Endothelial cell (in vitro differentiated cells): ENCODE data around the gene CAPSL. TPM values are rescaled to one million over a fixed set of nuclear protein-coding genes. Genes with fewer than 3 reads are reported as not detected.
"Not testable (repeated sequence)": the region's sequence is repeated elsewhere in the genome, so short reads cannot be mapped to it uniquely, and the experiment has no call there.

ENCODE experiments used
- DNase-seq: peaks from one replicate; pipeline ENCODE4 v3.0.0; 2021; ENCODE audit warnings: low spot score
- H3K27ac Mint-ChIP-seq: one replicate; pipeline ENCODE4 v1.8.0; 2021; ENCODE audit warnings: mixed read lengths, inconsistent platforms; ENCODE audit not compliant: unreplicated experiment
- H3K27me3 Mint-ChIP-seq: one replicate; pipeline ENCODE4 v1.8.0; 2021; ENCODE audit warnings: mild to moderate bottlenecking, moderate library complexity, mixed read lengths, inconsistent platforms; ENCODE audit not compliant: unreplicated experiment
- H3K36me3 Mint-ChIP-seq: one replicate; pipeline ENCODE4 v1.8.0; 2021; ENCODE audit warnings: mild to moderate bottlenecking, low read depth, mixed read lengths, inconsistent platforms; ENCODE audit not compliant: unreplicated experiment
- H3K4me1 Mint-ChIP-seq: one replicate; pipeline ENCODE4 v1.8.0; 2021; ENCODE audit warnings: mild to moderate bottlenecking, mixed read lengths, inconsistent platforms; ENCODE audit not compliant: unreplicated experiment
- H3K4me3 Mint-ChIP-seq: one replicate; pipeline ENCODE4 v1.8.0; 2021; ENCODE audit warnings: mild to moderate bottlenecking, mixed read lengths, inconsistent platforms; ENCODE audit not compliant: unreplicated experiment
- H3K9me3 Mint-ChIP-seq: one replicate; pipeline ENCODE4 v1.8.0; 2021; ENCODE audit warnings: mixed read lengths, inconsistent platforms; ENCODE audit not compliant: unreplicated experiment
- total RNA-seq: library from RNA; stranded (reverse); fragmentation: NEBNext Ultra II Directional; extraction: Animal tissue kit (Norgen Biotek cat#: 25700); gene quantifications from one replicate; pipeline ENCODE4 v1.2.1, GENCODE V29; 2021; ENCODE audit not compliant: unreplicated experiment
- TF ChIP-seq, protein P1 (sequence below): fragments of 200-600 bp; sonication (generic); IDR thresholded peaks from one replicate; pipeline ENCODE4 v1.5.0; 2021; ENCODE audit warnings: antibody characterized with exemption; ENCODE audit not compliant: unreplicated experiment

Gene CAPSL
- total RNA-seq, 1 donor from 2014 or later, result not detected

DNA sequence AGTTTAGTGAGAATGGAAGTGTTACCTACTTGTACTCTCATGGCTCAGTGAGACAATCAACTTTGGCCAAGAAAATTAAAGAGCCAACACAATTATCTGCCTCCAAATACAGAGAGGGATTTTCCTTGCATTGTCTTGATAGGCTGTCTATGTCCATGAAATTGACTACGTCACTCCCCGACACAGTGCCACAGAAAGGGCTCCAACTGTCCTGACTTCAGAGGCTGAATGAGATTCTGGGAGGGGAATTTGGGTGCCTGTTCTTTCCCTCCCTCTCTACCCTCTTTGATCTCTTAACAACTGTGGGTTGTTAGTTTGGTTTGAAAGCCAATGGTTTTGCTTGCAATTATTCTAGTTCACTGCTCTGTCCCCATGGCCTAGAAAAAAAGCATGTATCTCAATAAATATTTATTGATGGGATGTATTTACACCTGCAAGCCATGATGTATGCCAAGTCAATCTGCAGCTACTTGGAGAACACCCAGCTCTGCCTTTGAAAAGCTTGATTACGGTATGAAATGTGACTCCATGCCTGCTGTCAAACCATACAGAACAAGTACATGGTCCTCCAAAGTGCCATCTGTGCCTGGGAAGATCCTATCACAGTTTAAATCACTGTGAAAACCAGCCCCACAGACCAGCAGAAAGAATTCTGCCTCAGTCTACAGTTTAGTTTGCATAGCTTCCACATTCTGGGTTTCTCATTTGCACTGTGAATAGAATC is 37.3 kb downstream of the CAPSL start:
- TF ChIP-seq, protein P1, sequence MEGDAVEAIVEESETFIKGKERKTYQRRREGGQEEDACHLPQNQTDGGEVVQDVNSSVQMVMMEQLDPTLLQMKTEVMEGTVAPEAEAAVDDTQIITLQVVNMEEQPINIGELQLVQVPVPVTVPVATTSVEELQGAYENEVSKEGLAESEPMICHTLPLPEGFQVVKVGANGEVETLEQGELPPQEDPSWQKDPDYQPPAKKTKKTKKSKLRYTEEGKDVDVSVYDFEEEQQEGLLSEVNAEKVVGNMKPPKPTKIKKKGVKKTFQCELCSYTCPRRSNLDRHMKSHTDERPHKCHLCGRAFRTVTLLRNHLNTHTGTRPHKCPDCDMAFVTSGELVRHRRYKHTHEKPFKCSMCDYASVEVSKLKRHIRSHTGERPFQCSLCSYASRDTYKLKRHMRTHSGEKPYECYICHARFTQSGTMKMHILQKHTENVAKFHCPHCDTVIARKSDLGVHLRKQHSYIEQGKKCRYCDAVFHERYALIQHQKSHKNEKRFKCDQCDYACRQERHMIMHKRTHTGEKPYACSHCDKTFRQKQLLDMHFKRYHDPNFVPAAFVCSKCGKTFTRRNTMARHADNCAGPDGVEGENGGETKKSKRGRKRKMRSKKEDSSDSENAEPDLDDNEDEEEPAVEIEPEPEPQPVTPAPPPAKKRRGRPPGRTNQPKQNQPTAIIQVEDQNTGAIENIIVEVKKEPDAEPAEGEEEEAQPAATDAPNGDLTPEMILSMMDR, result no peak
- no peak for DNase-seq
- H3K4me1 Mint-ChIP-seq, result no peaks in the 10 kb centered on the region
- no peak overlapping the region for H3K4me3 Mint-ChIP-seq
- H3K9me3 Mint-ChIP-seq, result no peaks in the 10 kb centered on the region
- no peaks in the 10 kb centered on the region for H3K36me3 Mint-ChIP-seq
- H3K27me3 Mint-ChIP-seq, result no peaks in the 10 kb centered on the region
- H3K27ac Mint-ChIP-seq, result no peak overlapping the region

DNA sequence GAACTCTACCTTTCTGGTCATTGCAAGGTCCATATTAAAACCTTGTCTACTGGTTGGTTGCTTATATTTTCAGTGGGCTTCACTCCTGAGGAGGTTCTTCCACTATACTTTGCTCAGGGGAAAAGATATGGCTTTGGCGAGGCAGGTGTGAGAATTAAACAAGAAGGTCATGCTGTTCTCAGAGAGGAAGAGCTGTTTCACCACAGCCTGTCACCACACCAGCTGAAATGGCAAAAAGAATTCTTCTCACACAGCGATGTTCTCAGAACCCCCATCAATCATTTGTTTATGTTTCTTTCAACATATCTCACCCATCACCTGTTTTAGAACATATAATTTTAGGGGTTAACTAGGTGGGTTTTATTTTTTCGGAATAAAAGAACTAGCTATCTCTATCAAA is 38.6 kb downstream of the CAPSL start:
- Mint-ChIP-seq H3K4me3 (no peak overlapping the region), H3K9me3 (no peaks in the 10 kb centered on the region), H3K36me3 (no peaks in the 10 kb centered on the region), H3K27ac (no peak overlapping the region), H3K4me1 (no peaks in the 10 kb centered on the region), H3K27me3 (peaks cover 2% of the 10 kb centered on the region)
- TF ChIP-seq, protein P1, result no peak
- no peak for DNase-seq

DNA sequence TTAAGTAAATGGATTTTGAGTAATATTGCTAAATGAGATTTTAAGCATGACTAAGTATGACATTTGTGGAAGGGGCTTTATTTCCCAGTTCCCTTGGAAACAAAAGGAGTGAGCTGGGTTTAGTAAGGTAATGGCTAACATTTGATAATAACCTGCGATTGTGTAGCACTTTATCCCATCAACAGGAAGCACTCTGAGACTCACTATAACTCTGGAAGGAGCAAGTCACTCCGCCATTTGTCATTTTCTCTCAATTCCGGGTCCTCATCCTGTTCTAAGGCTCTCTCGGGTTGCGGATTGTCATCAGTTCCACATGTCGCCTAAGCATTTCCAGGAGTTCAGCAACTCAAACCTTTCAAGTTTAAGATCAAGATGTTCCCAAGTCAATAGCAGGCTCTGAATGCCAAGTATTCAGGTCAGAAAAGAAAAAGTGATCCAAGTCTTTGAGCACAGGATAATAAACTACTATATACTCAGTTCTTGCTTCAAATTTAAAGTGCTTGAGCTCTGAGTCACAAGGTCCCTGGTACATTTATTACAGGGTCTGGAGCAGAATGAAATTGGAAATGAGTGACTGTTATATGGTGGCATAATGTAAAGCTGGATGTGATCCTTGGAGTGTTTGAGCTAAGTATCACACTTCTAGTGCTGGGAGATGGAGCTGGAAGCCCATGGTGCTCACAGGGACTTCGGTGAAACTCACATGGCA is 39.3 kb downstream of the CAPSL start:
- H3K4me3 Mint-ChIP-seq, result no peak overlapping the region
- H3K9me3 Mint-ChIP-seq, result no peaks in the 10 kb centered on the region
- no peak overlapping the region for H3K27ac Mint-ChIP-seq
- DNase-seq, result no peak
- no peaks in the 10 kb centered on the region for H3K4me1 Mint-ChIP-seq
- TF ChIP-seq, protein P1, result no peak
- H3K27me3 Mint-ChIP-seq, result peaks cover 2% of the 10 kb centered on the region
- no peaks in the 10 kb centered on the region for H3K36me3 Mint-ChIP-seq

DNA sequence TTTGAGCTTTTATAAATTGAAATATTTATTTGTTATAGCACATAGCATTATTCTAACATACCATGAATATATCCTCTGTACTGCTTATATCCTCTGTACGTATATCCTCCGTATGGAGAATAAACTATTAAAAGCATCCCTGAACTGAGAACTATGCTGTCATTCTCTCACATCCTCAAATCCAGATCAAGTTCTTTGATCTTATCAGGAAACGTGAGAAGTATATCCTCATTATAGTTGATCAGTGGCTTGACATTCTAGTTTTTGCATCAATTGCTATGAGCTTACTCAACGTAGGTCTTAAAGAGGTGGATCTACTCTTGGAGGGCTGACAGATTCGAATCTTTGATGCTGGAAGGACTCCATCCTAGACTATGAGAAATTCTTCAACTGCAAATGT is 44.3 kb downstream of the CAPSL start:
- Mint-ChIP-seq H3K36me3 (no peaks in the 10 kb centered on the region), H3K4me3 (no peak overlapping the region), H3K27ac (no peak overlapping the region), H3K9me3 (no peaks in the 10 kb centered on the region), H3K4me1 (no peaks in the 10 kb centered on the region), H3K27me3 (peaks cover 5% of the 10 kb centered on the region)
- TF ChIP-seq, protein P1, result no peak
- no peak for DNase-seq

DNA sequence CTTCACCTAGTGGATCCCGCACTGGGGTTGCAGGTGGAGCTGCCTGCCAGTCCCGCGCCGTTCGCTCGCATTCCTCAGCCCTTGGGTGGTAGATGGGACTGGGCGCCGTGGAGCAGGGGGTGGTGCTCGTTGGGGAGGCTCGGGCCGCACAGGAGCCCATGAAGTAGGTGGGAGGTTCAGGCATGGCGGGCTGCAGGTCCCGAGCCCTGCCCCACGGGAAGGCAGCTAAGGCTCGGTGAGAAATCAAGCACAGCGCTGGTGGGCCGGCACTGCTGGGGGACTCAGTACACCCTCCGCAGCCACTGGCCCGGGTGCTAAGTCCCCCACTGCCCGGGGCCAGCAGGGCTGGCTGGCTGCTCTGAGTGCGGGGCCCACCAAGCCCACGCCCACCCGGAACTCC is 45.6 kb downstream of the CAPSL start:
- not testable (repeated sequence) for H3K27ac Mint-ChIP-seq, H3K9me3 Mint-ChIP-seq, H3K4me1 Mint-ChIP-seq, DNase-seq, H3K36me3 Mint-ChIP-seq, H3K4me3 Mint-ChIP-seq, H3K27me3 Mint-ChIP-seq
